HG03175 (cell line): ENCODE data around the gene FAM219A.
"Not testable (repeated sequence)": the region's sequence is repeated elsewhere in the genome, so short reads cannot be mapped to it uniquely, and the experiment has no call there.

Experiments used
- ATAC-seq: cut with Tn5 transposase; IDR thresholded peaks from one replicate; pipeline ENCODE4 v1.9.1; 2021; ENCODE audit warnings: mild to moderate bottlenecking, moderate library complexity; ENCODE audit not compliant: unreplicated experiment

FAM219A gene

DNA sequence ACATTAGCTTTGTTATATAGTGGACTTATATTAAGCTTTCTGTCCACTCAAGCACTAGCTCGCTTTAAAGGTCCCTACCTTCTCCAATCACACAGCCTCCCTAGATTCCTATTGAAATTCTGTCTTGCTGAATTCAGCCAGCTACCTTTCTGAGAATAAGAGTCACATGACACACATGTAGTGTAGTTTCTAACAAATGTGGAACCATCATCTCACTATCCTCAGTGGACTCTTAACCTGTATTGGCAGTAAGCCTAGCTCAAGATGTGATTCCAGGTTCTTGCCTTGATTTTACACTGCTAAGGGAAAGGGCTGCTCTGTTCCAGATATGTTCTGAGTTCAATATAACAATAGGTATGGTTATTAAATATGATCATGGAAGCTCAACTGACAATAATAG is 11.4 kb downstream of the FAM219A start:
- no peak for ATAC-seq

DNA sequence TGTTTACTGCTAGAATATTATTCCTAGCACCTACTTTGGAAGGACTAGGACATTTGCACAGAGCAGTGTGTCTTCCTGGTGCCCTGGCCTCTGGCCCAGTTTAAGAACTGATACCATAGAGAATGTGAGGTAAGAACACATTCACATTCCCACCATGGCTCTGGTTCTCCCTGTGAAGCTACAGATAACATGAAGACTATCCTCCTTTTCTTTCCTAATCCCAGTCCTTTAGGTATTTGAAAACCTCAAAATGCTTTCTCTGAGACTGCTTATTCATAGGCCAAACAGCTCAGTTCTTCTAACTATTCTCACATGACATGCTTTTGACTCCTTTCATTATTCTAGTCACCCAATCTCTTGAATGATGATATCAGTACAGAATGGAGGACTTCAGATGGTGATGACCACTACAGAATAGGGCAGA is 11.9 kb downstream of the FAM219A start:
- ATAC-seq = no peak

DNA sequence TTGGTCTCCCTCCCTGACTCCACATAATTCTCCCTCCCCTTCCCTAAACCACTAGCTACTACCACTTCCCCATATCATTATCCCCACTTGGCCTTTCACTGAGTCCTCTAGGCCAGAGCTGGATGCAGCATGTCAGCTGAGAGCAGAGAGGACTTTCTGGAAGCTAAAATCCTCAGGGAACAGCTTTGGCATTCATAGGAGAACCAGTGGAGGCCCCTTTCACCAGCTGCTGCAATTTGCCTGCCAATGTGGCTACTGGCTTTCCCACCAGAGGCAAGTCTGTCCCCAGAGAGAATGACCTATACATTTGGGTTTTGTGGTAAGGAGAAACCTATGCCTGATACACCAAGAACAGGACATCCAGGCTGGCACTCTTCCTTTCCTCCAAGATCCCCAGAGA is 14.4 kb downstream of the FAM219A start:
- ATAC-seq = no peak

DNA sequence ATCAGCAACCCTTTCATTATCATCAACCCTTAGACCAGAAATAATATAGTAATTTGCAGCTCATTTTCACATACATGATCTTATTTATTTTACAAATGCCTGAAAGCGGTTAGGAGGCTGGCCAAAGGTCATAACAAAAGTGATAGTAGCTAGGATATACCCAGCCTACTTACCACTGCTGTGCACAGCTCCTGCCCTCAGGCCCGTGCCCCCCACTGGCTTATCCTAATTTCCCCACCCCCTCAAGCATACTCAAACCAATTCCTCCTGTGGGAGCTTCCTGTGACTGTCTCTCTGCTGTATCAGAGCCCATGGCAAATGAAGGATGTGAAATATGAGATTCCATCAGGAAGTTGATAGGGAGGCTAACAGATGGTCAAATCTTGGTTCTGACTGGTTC is 14.8 kb downstream of the FAM219A start:
- ATAC-seq = no peak

DNA sequence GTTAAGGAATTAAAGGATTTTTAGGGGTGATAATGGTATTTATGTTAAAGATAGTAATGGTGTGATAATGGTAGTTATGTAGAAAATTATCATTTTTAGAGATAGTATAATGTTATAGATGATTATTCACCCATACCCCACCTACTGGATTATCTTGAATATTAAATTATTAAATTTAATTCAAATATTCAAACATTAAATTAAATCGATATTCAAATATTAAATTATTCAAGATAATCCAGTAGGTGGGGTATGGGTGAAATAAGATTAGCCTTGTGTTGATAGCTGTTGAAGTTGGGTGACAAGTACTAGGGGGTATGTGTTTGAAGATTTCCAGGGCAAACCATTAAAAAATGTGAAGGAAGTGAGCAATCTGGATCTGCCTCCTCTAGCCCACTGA is 15.6 kb downstream of the FAM219A start:
- no peak for ATAC-seq

DNA sequence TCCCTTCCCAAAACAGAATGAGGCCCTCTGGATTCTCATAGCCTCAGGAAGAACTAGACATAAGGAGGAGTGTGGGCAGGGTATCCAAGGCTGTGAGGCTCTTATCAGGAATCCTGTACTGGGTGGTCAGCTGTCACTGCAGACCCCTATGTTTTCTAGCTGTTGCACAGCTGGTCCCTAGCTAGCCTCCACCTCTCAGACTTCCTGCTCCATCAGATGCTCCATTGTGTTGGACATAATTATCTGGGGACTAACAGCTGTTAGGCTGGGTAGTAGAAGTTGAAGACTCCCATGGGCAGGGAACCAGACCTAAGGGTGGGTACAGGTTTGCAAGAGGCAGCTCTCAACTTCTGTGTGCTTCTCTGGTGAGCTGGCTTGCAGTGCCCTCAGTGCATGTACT is 18.4 kb downstream of the FAM219A start:
- no peak for ATAC-seq

DNA sequence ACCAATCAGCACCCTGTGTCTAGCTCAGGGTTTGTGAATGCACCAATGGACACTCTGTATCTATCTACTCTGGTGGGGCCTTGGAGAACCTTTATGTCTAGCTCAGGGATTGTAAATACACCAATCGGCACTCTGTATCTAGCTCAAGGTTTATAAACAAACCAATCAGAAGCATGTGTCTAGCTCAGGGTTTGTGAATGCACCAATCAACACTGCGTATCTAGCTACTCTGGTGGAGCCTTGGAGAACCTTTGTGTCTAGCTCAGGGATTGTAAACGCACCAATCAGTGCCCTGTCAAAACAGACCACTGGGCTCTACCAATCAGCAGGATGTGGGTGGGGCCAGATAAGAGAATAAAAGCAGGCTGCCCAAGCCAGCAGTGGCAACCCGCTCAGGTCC is 19.9 kb downstream of the FAM219A start:
- ATAC-seq = not testable (repeated sequence)

DNA sequence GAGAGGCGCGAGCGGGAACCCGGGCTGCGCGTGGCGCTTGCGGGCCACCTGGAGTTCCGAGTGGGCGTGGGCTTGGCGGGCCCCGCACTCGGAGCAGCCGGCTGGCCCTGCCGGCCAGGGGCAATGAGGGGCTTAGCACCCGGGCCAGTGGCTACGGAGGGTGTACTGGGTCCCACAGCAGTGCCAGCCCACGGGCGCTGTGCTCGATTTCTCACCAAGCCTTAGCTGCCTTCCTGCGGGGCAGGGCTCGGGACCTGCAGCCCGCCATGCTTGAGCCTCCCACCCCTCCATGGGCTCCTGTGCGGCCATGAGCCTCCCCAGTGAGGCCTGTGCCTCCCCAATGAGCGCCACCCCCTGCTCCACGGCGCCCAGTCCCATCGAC is 20.5 kb downstream of the FAM219A start:
- not testable (repeated sequence) for ATAC-seq

DNA sequence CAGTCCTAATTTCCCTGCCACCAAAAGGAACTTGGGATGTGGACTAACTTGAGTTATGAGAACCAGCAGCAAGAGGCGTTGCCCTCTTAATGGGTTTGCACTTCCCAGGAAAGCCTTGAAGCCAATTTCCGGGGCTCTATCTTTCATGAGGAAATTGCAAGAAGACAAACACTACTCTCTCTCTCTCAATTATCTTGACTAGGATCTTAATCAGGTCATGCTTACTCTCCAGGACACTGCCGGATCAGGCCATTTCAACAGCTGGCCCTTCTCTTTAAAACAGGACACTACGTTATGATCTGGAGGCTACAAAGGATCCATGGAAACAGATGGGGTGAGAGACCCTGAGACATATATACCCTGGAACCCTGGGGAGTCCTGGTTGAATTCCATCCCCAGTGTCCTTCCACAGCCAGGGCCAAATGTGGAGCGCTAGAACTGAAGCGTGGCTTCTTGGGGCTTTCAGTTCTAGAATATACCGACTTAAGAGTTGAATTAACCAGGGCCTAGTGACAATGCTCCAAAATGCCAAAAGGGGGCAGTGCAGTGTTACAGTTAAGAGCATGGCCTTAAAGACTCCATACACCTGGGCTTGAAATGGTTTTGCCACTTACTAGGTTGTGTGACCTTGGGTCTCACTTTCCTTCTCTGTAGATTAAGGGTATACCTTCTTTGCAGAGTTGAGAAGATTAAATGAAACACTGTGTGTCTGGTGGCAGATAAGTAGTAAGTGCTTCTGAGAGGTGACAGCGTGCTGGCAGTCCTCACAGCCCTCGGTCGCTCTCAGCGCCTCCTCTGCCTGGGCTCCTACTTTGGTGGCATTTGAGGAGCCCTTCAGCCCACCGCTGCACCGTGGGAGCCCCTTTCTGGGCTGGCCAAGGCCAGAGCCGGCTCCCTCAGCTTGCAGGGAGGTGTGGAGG is 21.1 kb downstream of the FAM219A start:
- ATAC-seq = peak; percentile 61

DNA sequence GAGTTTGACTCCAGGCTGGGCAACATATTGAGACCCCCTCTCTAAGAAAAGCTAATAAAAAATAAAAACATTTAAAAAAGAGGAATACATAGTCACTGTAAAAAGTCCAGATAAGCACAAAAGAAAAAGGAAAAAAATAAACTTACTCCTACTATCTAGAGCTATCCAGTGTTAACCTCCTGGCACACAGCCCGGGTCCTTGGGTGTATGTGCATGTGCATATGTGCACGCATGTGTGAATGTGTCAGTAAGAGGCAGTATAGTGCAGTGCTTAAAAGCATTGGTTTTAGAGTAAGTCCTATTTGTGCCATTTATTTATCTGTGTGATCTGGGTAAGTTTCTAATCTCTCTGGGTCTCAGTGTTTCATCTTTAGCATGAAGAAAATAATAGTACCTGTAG is 26.7 kb downstream of the FAM219A start:
- ATAC-seq = no peak

DNA sequence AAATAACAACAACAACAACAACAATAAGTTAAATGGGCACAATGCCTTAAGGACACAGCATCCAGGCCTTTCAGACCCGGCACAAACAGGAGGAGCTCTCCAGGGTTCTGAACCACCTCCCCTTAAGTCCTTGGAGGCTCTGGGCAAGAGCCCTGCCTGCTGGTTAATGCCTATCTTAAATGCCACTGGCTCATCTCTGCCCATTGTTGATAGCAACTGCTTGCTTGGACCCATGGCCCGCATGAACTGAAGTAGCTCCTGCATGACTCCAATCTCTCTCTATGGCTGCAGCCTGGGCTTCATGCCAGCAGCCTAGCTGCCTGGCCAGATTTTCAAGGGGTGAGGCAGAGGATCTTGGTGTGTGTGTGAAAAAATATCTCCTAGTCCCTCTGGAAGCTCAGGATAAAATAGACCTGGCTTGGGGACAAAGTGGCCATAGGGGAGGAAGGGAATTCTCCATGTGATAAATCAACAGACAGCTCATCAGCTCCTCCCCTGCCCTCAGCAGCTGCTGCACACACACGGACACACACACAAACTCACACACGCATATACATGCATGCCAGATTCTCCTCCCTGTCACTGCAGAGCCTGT is 27.4 kb downstream of the FAM219A start:
- ATAC-seq = no peak

DNA sequence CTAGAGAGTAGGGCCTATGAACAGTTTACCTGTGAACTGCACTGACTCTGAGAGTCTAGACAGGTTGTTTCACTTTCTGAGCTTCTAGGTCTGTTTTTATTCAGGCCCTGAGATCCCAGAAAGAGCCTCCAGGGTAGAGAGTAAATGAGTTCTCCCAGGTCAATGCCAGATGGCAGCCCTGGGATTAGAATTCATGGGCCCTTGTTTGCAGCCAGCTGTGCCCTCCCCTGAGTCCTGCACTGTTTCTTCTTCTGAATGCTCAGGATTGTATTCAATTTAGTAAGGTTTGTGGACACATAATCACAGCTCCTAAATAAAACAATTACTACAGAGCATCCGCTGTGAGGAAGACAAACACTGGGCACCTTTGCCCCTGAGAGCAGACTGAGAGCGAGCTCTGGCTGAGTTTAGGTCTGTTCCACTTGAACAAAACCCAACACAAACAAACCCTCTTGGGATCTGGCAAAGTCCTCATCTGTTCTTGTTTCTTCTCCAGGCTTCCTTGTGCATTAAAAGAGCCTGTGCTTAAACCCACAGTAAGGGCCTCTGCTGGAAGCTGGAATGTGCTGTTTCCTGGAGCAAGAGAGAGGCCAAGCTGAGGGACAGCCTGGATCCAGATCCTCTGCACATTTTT is 29.9 kb downstream of the FAM219A start:
- no peak for ATAC-seq

DNA sequence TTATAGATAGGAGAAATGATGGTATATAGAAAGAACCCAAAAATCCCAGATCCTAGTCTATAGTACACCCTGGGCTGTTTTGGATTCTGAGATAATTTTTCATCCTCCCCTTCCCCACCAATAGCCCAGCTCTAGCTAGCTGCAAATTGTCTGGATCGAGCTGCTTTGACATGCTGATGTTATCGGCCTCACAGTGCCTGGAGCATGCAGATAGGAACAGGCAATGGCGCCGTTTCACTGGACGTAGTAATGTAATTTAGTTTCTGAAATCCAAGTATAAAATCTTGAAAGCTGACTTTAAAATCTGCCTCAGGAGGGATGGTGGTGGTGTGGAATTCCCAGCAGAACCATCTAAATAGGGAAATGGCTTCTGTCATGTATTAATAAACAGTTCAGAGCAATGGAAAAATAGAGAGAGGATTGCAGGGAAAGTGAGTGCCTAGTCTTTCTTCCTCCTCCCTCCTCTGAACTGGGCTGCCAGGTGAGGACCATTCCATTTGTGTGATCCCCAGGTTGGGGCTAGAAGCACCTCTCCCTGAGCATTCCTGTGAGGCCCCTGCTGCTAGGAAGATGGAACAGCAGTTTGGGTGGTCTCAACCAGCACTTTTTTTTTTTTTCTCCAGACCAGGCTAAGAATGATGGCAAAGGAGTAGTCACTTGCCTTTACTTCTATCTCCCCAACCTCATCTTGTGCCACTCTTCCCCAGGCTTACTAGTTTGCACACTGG is 31.9 kb downstream of the FAM219A start:
- ATAC-seq = no peak

DNA sequence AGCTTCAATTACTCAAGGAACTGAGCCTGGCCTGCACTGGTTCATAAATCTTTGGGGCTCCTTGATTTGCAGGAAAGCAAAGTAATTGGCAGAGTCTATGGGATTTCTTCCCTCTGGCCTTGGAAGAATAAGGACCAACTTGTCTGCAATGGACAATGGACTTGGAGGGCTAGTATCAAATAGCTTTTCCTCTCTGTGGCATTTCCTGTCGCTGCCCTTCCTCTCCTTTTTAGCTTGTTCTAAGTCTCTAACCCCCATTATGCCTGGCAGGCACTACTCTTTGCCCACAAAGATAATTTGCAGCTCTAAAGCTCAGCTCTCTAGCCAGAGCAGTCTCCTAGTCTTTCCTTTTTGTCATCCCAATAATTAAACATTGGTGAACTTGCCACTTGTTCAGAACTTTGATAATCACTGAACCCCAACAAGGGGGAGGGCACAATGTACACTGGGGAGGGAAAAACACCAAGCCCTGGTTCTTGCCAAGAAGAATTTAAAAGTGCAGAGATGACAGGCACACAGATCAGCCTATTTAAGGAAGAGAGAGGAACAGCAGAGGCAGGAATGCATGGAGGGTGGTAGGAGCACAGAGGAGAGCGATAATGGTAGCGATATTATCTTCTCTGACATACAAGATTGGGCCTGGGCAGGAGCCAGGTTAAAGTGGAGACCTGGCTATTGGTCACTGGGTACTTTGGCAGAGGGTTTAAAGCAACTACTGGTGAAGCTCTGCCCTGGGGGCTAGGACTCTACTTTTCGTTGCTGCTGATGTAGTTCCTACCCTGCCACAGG is 38.5 kb downstream of the FAM219A start:
- no peak for ATAC-seq

DNA sequence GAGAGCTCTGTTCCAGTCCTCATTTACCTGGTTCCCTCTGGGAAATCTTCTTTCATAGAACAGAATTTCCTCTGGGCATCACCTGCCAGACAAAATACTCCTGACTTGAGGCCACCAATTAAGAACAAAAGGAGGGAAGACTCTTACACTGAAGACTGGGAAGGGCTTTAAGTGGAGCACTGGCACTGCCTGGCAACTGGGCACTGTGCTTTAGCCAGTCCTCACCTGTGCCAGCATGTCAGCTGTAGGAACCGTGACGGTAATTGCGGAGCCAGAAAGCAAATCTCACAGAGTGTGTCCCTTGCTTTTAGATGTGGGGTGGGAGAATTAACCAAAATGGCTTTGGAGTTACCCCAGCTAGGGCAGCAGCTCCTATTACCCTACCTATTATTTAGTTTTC is 40.6 kb downstream of the FAM219A start:
- ATAC-seq = no peak

DNA sequence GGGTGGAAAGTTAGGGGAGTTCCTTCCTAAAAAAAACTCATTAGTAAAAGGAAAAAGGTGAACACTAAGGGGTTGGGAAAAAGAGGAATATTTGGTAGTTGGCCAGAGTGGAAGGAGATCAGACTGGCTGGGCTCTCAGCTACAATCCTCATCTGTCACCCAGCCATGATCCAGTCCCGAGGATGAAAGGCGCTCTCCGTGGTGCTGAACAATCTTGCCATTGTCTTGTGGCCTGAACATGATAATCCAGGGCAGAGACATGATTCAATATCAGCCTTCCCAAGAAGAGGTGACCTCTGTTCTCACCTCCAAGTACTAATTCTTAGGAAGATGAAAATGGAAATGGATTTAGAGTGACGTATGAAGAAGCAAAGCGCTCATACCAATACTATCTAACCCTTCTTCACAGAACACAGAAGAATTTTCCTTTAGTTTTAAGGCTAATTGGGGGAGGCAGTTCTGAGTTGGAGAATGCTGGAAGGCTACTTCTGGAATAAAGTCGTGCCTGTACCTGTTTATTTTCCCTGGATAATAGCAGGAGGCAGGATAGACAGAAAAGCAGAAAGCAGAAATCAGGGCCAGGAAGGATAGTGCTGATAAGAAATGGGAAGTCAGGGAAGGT is 45.0 kb downstream of the FAM219A start:
- no peak for ATAC-seq

DNA sequence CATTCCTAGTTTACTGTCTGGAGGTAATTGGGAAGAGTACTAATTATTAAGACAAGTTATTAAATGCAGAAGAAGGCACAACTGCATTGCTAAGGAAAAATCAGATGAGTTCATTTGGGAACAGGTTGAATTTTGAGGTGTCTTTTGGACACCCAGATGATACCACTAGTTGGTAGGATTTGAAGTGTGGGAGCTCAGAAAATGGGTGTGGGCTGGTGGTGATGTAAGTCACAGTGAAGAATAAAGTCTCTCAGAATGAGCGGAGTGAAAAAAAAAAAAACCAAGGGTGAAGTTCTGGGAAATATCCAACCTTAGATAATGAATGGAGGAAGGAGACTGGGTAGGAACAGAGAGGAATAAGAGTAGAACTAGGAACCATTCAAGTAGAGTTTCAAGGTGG is 46.0 kb downstream of the FAM219A start:
- ATAC-seq = no peak

DNA sequence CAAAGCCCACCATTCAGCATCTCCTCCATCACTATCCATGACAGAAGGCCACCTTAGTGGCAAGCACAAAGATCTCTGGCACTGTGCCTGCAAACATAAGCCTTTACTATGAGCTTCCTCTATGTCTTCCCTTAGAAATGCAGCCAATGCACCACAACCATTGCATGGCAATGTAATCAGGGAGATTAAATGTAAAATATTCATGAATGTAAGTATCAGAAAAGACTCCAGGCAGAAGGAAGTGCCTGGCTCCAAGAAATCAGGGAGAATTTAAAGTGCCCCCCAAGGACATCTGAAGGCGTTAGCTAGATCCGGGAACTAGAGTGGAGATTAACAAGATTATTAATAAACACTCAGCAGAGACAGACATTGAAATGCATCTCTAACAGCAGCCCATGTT is 49.2 kb downstream of the FAM219A start:
- ATAC-seq = no peak

DNA sequence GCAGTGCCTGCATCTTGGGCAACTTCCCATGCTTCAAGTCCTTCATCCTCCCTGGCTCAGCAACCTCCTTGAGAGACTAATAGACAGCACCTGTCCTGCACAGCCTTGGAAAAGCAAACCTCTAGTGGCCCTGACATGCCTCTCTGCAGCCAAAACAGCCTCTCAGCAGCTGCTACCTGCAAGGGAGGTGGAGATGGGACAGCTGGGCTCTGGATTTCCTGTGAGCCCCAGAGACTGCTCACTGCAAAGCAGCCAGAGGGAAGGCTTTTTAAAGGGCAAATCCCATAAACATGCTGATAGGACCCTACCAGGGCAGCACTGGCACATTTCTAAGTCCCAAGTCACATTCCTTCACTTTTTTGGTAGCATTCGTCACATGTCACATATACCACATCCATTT is 50.2 kb downstream of the FAM219A start:
- ATAC-seq = no peak

DNA sequence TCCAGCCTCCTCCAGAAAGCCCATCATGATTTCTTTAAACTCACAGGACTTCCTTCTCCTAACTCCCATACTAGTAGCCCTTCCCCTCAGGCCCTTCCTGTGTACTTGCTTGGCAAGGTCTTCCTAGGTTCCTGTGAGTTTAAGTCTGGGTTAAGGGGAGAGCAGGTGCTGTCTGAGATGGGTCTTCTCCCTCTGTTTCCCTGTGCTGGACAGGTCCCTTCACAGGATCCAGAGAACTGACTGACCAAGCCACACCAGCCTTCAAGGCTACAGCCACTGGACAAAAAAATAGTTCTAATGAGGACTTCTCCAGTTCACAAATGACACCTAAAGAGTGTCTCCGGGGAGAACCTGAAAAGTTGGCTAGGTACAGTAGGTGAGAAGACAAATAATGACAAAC is 52.2 kb downstream of the FAM219A start:
- ATAC-seq = no peak
